ENCODE data around the gene RAPGEF4.

The RAPGEF4 gene

DNA sequence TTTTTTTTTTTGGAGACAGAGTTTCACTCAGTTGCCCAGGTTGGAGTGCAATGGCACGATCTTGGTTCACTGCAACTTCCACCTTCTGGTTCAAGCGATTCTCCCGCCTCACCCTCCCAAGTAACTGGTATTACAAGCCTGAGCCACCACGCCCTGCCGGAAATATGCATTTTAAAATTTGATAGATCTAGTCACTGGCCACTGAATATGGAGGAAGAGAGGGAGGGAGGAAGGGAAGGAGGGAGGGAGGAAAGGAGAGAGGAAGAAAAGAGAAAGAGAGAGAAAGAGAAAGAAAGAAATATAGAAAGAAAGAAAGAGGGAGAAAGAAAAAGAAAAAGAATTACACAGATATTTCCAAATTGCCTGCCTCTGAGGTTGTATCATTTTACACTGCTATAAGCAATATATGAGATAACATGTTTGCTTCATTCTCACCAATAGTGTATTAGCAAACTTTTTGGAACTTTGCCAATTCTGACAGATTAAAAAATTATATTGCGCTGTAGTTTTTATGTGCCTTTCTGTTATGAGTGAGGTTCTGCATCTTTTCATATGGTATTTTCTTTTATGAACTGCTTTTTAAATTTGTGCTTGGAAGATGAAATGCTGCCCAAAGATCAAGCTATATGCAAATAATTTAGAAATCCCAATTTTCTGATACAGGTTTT, 178.8 kb downstream of the RAPGEF4 start:
- peak; percentile 3 for DNase-seq

DNA sequence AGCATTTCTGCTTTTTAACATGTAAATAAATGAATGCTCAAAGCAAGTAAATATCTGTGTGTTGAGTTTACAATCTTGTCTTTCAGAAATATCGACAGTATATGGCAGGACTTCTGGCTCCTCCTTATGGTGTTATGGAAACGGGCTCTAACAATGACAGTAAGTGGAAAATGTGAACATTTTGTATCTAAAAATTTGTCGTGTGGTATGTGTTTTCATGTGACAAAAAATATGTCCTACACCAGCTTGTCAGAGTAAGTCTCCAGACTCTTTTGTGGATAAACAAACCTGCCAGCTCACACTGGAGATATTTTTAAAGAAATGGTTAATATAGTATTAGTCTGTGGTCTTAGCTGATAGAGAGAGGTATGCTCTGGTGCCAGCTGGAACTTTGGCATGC, 182.1 kb downstream of the RAPGEF4 start:
- no peak for DNase-seq

DNA sequence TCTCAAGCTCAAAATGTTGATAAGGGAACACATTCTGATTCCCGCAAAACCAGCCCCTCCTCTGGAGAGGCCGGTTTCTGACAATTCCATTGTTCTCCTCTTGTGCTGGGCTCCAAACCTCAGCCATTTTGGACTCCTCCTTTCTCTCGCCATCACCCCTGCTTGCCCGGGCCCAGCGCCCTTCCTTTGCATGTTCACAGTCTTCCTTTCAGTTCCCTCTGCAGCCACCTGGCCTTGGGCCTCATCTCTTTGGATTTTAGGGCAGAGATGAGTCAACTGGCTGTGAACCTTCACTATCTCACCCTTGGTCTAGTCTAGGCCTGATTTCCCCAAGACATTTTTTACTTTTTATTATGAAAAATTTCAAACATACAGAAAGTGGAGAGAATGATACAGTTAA, 184.1 kb downstream of the RAPGEF4 start:
- DNase-seq = no peak

DNA sequence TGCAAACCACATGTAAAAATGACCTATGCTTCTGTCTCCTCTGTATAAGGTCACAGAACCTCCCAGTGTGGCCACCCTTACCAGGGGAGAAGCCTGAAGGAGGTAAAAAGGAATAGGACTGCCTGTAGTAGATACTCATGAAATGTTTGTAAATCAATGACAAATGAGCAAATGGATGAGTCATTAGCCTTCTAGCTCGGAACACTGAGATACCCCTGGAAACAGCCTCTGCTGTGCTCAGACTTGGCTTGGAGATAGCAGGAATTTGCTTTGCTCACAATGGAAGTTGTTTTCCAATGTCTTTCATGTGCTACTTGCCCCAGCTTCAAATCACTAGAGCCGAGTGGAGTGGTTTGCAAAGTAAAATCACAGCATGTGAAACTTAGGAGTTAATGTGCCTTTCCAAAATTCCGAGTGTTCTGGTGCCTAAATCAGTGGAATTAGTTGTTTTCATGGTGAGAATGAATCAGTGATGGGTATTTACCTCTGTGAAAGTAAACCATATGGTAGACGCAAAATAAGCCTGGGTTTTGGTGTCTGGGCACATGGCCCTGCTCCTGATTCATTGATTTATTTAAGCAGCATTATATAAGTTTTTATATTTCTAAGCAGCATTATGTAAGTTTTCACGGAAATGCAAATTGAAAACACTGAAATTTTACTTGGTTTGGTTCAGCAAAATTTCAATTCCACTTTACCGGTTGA, 186.0 kb downstream of the RAPGEF4 start:
- no peak for DNase-seq

DNA sequence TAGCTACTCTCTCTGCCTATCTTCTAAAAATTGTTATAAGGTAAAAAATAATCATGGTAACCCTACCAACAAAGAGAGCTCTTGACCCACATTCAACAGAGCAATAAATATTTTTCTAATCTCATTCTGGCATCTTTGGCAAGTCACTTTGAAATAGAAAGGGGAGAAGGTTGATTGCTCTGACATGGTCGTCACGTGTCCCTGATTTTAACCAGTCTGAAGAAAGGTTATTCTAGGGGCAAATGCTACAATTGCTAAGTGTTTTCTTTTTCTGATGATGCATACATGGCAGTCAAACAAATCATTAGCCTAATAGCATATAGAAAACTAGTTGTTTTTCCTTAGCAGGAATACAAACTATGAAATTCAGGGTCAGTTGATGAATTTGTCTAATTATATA, 186.7 kb downstream of the RAPGEF4 start:
- peak; percentile 7 for DNase-seq

DNA sequence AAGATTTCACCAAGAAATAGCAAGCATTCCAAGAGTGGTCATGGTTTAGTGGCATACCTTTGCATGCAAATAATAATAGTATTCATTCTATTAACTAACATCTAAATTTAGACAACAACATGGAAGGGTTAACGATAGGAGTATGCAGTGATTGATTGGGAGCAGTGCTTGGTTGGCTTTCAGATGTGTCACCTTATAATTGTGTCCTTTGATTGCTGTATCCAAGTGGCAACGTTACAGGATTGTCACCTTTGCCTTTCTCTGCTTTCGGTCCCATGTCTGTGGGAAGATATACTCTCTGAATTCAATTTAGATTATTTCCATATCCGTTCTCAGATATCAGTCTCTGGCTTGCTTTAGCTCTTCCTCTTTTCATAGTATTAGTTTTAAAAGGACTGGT, 187.2 kb downstream of the RAPGEF4 start:
- DNase-seq = no peak

DNA sequence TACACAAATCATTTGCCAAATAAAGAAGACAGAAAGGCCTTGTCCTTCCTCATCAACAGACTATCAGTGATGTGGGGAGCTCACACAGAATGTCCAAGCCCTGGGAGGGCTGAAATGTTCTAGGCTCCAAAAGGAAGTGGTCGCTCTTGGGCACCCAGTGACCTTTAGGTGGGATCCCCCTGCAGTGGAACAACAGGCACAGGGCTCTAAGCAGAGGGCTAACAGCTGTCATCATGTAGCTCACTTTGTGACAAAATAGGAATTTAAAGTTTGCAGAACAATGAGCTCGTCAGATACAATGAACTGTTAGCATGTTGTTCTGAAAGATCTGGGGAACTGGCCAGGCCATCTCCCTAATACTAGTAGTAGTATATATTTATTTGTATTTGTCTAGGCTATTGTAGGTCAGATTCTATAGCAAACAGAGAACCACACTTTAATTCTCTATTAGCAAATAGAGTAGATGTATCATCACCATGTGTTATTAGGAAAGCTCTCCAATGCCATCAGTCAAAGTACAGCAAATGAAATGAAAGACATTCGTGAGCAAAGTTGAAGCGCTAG, 188.5 kb downstream of the RAPGEF4 start:
- no peak for DNase-seq

DNA sequence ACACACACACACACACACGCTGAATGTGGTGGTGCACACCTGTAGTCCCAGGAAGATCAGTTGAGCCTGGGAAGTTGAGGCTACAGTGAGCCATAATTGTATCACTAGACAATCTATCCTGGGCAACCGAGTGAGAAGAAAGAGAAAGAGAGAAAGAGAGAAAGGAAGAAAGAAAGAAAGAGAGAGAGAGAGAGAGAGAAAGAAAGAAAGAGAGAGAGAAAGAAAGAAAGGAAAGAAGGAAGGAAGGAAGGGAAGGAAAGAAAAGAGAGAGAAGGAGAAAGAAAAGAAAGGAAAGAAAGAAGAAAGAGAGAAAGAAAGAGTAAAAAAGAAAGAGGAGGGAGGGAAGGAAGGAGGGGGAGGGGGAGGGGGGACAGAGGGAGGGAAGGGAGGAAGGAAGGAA, 190.0 kb downstream of the RAPGEF4 start:
- no peak for DNase-seq

DNA sequence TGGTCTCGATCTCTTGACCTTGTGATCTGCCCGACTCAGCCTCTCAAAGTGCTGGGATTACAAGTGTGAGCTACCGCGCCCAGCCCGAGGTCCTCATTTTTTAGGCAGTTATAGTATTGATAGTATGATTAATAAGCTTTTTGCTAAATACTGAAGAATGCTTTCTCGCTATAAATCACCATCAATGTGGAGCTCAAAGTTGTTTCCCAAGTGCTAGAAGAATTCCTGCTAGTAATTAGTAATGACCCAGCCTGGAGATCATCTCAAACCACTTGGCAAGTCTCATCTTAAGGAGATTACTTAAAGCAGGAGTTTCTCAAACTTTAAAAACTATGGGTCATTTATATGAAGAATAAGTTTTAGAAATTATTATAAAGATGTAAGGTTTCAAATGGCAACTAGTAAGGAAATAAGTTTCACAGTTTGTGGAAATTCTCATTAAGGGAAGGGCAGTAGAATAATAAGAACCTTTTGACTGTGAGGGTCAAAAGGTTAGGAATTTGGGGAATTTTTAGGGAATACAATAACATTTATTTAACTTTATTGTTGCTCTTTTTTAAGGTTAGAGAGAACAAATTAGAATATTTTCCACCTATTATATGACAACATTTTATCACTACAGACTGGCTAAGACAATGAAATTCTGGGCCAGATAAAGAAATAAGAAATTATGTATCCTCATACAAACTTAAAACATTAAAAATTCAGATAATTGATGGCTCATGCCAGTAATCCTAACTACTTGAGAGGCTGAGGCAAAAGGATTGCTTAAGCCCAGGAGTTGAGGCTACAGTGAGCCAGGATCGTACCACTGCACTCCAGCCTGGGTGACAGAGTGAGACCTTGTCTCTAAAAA, 191.4 kb downstream of the RAPGEF4 start:
- DNase-seq = no peak

DNA sequence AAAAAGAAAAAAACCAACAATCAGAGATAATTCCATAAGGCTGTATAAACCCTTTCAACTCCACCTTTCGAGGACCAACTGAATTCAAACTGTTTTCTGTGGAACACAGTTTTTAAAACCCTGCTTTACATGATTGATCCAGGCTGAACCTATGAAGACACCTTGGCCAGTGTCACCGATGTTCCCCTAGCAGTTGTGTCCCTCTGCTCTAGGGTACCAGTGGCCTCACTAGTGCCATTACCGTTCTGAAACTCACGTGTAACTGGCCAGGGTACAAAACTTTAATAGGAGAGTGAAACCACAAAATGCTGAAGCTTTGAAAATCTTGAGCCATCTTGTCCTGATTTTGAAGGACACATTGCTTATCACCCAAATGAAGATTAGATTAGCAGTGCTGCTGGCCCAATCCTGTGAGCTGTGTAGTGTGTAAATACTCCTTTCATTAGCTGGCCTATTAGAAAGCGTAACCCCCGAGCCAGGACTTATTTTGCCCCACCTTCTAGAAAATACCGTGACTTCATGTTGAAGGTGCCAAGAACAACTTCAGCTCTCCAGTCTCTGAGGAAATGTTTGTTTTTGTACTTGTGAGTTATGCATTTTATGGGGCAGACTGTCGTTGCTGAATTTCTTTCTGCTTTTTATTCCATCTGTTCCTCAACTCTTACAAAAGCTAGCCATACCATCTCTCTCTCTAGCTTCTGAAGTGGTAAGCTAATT, 192.2 kb downstream of the RAPGEF4 start:
- DNase-seq = no peak

DNA sequence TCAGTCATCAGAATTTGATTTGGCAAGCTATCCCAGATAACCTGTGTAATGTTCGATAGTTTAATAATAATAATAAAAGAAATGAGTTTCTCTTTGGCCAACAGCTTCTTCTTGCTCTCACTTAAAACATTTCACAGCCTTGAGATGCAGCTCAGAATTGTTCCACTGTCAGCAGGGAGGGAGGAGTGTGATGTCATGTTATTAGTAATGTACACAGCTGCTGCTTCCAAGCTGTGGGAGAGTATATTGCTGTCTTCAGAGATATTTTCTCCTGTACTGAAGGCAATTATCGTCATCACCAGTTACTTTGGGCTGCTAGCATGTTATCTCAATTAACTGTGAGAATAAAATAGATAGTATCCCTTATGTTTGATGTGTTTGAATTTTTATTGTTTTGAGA, 193.1 kb downstream of the RAPGEF4 start:
- DNase-seq = peak; percentile 54

DNA sequence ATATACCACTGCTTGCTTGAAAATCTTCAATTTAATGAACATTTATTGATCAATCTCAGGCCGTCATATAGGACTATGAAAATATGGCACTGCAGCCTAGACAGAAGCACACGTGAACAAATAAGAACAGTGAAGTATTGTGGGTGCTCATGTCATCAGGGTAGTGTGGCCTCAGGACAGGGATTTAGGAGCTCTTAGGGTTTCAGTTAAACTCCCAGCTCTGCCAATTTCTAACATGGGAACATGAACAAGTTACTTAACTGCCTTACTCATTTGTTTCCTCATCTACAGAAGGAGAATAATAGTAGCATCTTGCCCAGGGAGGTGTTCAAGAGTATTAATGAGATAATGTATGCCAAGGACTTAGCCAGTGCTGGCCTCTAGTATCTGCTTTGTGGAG, 194.0 kb downstream of the RAPGEF4 start:
- DNase-seq = no peak

DNA sequence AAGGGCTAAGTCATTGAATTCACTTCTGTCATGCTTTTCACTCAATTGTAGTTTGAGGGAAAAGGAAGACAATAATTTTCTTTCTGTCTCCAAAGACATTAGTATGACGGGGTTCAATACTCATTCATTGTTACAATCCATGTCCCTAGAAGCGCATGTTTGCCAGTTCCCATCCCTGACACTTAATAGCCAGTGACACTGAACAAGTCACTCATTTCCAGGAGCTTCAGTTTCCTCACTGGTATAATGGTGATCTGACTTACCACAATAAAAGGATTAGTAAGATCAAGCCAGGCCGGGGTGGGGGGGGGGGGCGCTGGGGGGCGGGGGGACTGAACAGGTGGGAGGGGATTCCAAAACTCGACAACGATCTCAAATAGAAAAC, 195.2 kb downstream of the RAPGEF4 start:
- peak; percentile 55 for DNase-seq

DNA sequence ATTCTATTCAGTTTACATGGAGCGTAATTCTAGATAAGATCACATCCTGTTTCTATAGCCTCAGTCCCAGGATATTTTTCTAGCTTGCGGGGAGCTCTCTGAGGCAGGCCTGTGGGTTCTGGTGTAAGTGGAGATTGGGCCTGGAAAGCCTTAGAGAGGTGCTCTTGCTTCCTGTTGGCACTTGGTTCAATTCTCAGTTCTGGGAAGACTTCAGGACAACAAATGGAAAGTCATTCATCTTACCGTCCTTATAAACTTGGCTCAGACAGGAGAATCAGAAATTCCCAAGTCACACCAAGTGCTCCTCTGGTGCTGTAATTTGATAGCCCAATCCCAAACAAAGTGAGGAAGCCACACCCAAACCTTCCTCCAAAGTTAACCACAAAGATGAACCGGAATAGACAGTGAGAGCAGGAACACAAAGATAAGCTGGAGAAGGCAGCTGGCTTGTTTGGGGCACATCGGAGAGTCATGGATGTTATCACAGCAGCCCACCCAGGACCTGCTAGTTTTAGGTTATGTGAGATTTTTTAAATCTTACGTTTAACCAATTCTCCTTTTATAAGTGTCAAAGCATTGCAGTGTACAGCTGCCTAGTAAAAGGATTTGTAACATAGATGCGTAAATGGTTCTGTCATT, 195.7 kb downstream of the RAPGEF4 start:
- DNase-seq = peak; percentile 76

DNA sequence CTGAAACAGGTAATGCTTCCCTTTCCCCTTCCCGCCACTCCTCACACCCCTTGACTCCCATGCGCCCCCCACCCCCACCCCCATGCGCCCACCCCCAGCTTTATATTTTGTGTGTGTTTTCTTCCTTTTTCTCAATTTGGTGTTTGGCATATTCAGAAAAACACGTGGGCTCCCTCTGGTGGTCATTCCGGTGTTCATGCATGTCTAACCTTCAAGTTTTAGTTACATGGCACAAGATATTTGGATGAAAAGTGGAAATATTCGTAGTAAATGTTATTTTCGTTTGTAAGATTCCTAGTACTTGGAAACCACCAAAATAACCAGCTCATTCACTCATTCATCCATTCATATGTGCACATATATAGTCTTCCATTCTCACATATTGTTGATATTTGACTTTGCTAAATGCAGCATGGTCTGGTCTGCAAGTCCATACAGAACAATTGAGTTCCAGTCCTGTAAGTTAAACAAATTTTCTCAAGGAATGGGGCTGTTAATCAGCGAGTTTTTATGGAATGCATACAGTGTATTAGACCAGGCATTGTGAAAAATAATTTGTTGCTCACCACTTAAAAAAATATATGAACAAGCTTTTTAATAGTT, 196.4 kb downstream of the RAPGEF4 start:
- peak; percentile 66 for DNase-seq

DNA sequence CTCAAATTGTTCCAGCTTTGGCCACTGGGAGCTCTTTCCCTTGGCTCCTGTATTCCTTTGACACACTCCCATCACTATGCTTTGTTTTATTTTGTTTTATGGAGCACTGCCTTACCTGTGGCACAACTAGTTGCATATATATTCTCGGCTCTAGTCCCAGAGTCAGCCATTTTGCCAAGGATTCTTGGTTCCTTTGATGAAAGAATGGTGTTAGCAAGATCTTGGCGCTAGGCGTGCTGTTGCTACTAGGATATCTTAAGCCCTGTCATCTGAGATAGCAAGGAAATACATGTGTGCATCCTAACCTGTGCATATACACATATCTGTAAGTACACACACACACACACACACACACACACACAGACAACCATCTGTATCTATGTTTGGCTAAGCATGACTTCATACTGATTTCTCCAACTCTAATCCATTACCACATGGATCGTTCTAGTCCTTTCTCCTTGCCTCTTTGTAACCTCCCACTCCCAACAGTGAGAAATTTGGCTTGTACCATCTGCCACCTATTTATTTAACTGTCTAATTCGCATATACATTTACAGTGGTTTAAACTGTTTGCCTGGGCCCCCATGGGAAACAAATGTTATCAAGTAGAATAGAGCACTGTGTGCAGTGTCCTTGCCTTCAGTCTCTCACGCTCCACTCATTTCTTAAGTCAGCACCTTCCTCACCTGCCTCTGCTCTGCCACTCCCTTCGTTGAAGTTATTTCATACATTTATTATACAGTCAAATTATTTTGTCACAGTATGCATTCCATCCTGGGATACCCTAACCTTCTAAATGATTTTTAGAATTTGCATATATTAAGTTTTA, 202.5 kb downstream of the RAPGEF4 start:
- DNase-seq = peak; percentile 90

DNA sequence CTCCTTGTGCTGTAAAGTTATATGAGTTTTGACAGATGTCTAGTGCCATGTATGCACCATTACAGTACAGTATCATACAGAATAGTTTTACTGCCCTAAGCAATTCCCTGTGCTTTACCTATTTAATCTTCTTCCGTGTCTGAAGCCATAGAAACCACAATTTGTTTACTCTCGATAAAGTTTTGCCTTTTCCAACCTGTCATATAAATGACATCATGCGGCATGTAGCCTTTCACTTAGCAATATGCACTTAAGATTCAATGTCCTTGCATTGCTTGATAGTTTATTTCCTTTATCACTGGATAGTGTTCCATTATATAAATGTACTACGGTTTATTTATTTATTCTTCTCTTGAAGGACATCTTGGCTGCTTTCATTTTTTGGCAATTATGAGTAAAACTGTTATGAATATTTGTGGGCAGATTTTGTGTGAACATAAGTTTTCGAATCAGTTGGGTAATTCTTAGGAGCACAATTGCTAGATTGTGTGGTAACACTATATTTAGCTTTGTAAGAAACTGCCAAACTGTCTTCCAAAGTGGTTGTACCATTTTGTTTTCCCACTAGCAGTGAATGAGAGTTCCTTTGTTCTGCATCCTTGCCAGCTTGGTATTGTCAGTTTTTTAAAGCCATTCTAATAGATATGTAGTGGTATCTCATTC, 203.2 kb downstream of the RAPGEF4 start:
- no peak for DNase-seq

DNA sequence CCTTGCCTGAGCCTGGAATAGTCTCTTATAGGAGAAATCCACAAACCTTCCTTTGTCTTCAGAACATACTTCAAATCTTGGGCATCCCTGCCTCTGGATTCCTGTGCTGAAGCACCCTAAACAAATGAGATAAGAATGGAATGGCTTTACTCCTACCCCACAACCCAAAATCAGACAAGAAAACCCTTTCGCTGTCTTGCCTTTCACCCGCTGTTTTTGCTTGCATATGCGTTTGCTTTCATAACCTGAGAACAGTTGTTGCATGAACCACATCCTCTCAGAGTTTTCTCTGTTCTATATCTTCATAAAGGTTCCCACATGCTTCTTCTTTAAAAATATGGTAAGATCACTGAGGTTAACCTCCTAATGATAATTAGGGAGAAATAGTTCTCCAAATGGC, 207.9 kb downstream of the RAPGEF4 start:
- no peak for DNase-seq

DNA sequence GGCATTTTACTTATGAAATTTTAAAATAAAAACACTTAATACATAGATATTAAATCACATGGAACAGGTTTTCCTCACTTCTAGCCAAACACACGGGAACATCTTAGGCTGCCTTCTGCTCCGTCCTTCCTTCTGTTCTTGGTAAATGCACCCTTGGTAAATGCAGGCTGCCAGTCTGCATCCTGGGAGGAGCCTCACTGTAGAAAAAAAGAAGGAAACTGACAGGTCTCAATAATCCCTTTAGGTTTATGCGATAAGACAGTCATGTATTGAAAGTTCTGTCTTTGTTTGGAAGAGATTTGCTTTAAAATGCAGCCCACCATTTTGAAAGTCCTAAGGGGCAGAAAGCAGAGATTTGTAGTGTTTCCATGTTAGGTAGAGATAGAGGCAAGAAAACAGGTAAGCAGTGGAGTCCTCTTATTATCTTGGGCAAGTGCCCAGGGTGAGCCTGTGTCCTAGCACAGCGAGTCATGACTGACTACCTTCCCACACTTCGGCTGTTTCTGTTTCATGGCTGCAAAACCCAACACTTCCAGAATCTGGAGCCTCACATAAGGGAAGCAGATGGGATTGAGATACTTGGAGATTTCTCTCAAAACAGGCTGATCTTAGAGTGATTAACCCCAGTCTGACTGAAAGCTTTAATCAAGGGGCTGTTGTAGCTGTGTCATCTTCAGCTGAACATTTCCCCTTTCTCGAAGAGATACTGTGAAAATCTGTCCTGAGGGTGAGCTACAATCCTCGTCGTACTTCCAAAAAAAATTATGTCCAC, 208.6 kb downstream of the RAPGEF4 start:
- no peak for DNase-seq

Measured in NCI-H69 (cell line).